Heart left ventricle (tissue), 16 donors: ENCODE results near the gene APOA1. TPM values are rescaled to one million over a fixed set of nuclear protein-coding genes. Genes with fewer than 3 reads are reported as not detected.

ENCODE experiments used
- ATAC-seq, 4 donors: fragments of 200-7000 bp; cut with Tn5 transposase; one replicate each; pipeline ENCODE4 v1.9.1; 2020 to 2022; ENCODE audit warnings: moderate library complexity in 4 of 4, mild to moderate bottlenecking in 3 of 4, moderate number of reproducible peaks in 1 of 4
- DNase-seq, 5 donors: peaks; one replicate each; pipeline ENCODE4 v3.0.0-alpha.2; 2020
- H3K27ac ChIP-seq, 12 donors: fragments of 200-600 bp; sonication (generic) in 4 of 12; one replicate each; pipeline versions ENCODE4 v1.5.0 to v1.8.0; 2016 to 2022; ENCODE audit warnings: mild to moderate bottlenecking in 2 of 12
- H3K27me3 ChIP-seq, 9 donors: fragments of 200-600 bp; sonication (generic) in 2 of 9; one replicate each; pipeline versions ENCODE4 v1.5.1 to v1.8.0; 2016 to 2022; ENCODE audit warnings: mild to moderate bottlenecking in 3 of 9
- H3K36me3 ChIP-seq, 9 donors: fragments of 200-600 bp; sonication (generic) in 2 of 9; one replicate each; pipeline versions ENCODE4 v1.5.0 to v1.8.0; 2018 to 2022; ENCODE audit warnings: mild to moderate bottlenecking in 2 of 9
- H3K4me1 ChIP-seq, 12 donors: fragments of 200-600 bp; sonication (generic) in 4 of 12; one replicate each; pipeline versions ENCODE4 v1.5.0 to v1.8.0; 2016 to 2022; ENCODE audit warnings: mild to moderate bottlenecking in 3 of 12
- H3K4me3 ChIP-seq, 12 donors: fragments of 200-600 bp; sonication (generic) in 4 of 12; one replicate each; pipeline versions ENCODE4 v1.5.0 to v1.8.0; 2017 to 2022; ENCODE audit warnings: mild to moderate bottlenecking in 9 of 12, moderate library complexity in 4 of 12
- H3K9me3 ChIP-seq, 12 donors: fragments of 200-600 bp; sonication (generic) in 4 of 12; one replicate each; pipeline versions ENCODE4 v1.5.0 to v1.8.0; 2016 to 2022; ENCODE audit warnings: mild to moderate bottlenecking in 1 of 12
- CTCF ChIP-seq, 12 donors: fragments of 200-600 bp; sonication (generic) in 4 of 12; IDR thresholded peaks; one replicate each; pipeline versions ENCODE4 v1.5.0 to v1.8.0; 2018 to 2022; ENCODE audit warnings: antibody characterized with exemption in 12 of 12, mild to moderate bottlenecking in 5 of 12
- POLR2A ChIP-seq, 2 donors: fragments of 450-650 bp; IDR thresholded peaks; one replicate each; pipeline ENCODE4 v1.6.1; 2017; ENCODE audit warnings: antibody characterized with exemption in 2 of 2, mild to moderate bottlenecking in 2 of 2, moderate library complexity in 2 of 2
- WGBS, 4 donors: extraction: QIAGEN DNeasy Blood & Tissue Kit in 2 of 4; methylation state at CpG; one replicate each; pipeline versions ENCODE4 v1.1.5 to v1.1.7; 2013 to 2018; 5-methylcytosine and 5-hydroxymethylcytosine counted together
- intact Hi-C, 10 donors: fragments of 100-400 bp; cut with DNase I; formaldehyde crosslinking; loops; one replicate each; pipeline versions ENCODE4 v1.11.1 to v1.14.2; 2022
- polyA plus RNA-seq, 2 donors: library from polyadenylated mRNA; stranded (reverse); fragments of 200-250 nt; gene quantifications; one replicate each; pipeline ENCODE4 v1.2.3, GENCODE V29; 2013
- total RNA-seq, 9 donors: library from RNA; depleted of rRNA in 2 of 9; stranded (reverse); fragments of >200 nt in 2 of 9; fragmentation: NEBNext Ultra II Directional in 3 of 9; extraction: Animal tissue kit (Norgen Biotek cat#: 25700) in 3 of 9; gene quantifications; one replicate each; pipeline versions ENCODE4 v1.1.0 to v1.2.4, GENCODE V29; 2016 to 2023
- donor health status: ischemic (EF 13 %, LVEDD 7.1; RV severe dilation, severe dysfunction).
- donor health status: healthy with polysubstance abuse.
- donor health status: DM: no; HTN: yes; CAD: no.
- donor health status: DM: no; HTN: no; CAD: no.
- donor health status: ischemic (EF 25% LVEDD 6.9; RV normal size, moderate dysfunction).
- donor health status: ischemic (EF 25% LVEDD 5.7; RV mildly dilated, moderate dysfunction).
- donor health status: healthy.
- donor health status: DM: yes; HTN: yes; CAD: no.
- donor health status: ischemic (EF 35%, LVEDD 5.7; RV mildly dilated, moderate dysfunction).
- donor health status: nonischemic (EF 11% LVEDD 7.7; RV severe dilation, severe dysfunction).
- donor health status: DM: yes; HTN: yes; CAD: no.
- donor health status: PGD.
- donor health status: ischemic (EF 29% LVEDD 5.4; RV normal size, mild dysfunction).
- donor health status: nonischemic (EF 23%, LVEDD 6.1; RV moderate dilation, normal function).

The APOA1 gene
- total and polyA plus RNA-seq, 11 donors, result 10.0 to 422 (median 61.4) TPM

- 92 to 96% (median 94%) methylated on average over 2 of the region's 2 CpGs for WGBS, 4 donors
- intact Hi-C loops, result no loop called here
- ATAC-seq, result no peak
- no peak overlapping the region for H3K4me3 ChIP-seq
- no peak for DNase-seq
- H3K27ac ChIP-seq, result no peak overlapping the region
- H3K36me3 ChIP-seq, result no peaks in the 10 kb centered on the region
- H3K27me3 ChIP-seq, result no peaks in the 10 kb centered on the region
- peaks cover 0 to 11% (median 0%) of the 10 kb centered on the region in 12 donors for H3K4me1 ChIP-seq
- TF ChIP-seq POLR2A (IDR thresholded peaks at IDR 0.05) (no peak), CTCF (IDR thresholded peaks at IDR 0.05) (no peak)
- no peaks in the 10 kb centered on the region for H3K9me3 ChIP-seq
Observed at GRCh38 chr11:116800610-116801009, 36.8 kb downstream of the APOA1 start.

GRCh38 chr11:116798368-116798767 is 39.1 kb downstream of the APOA1 start:
- TF ChIP-seq POLR2A (IDR thresholded peaks at IDR 0.05) (no peak), CTCF (IDR thresholded peaks at IDR 0.05) (no peak)
- Histone ChIP-seq H3K27ac (peak overlapping the region in 1 of 12 donors; percentile 4), H3K4me1 (peaks cover 0 to 11% (median 0%) of the 10 kb centered on the region in 12 donors), H3K27me3 (no peaks in the 10 kb centered on the region), H3K36me3 (no peaks in the 10 kb centered on the region), H3K4me3 (no peak overlapping the region), H3K9me3 (no peaks in the 10 kb centered on the region)
- DNase-seq, result no peak
- no peak for ATAC-seq
- 79 to 83% (median 79%) methylated on average over 5 of the region's 5 CpGs for WGBS, 4 donors
- intact Hi-C loops, result loop anchor here in 4 of 10 donors (10.0 kb wide), 2 partner anchors 76 to 426 kb away; no protein-coding TSS in a partner anchor

DNA sequence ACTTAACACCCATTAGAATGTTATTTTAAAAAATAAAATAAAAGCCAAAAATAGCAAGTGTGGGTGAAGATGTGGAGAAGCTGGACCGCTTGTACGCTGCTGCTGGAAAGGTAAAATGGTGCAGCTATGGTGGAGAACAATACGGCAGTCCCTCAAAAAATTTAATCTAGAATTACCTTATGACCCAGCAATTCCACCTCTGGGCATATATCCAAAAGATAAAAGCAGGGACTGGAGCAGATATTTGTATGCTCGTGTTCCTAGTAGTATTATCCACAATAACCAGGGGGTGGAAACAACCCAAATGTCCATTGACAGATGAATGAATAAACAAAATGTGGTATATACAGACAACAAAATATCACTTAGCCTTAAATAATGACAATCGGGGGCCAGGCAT is 39.6 kb downstream of the APOA1 start:
- no peaks in the 10 kb centered on the region for H3K27me3 ChIP-seq
- peaks cover 0 to 11% (median 0%) of the 10 kb centered on the region in 12 donors for H3K4me1 ChIP-seq
- H3K27ac ChIP-seq, result peak overlapping the region in 1 of 12 donors; percentile 4
- no peak for TF ChIP-seq CTCF (IDR thresholded peaks at IDR 0.05)
- TF ChIP-seq POLR2A (IDR thresholded peaks at IDR 0.05), result no peak
- intact Hi-C loops, result loop anchor here in 4 of 10 donors (10.0 kb wide), 2 partner anchors 77 to 427 kb away; no protein-coding TSS in a partner anchor
- peak in 2 of 4 donors; percentile 31 to 63 for ATAC-seq
- no peaks in the 10 kb centered on the region for H3K9me3 ChIP-seq
- whole genome bisulfite sequencing, 4 donors, result 37 to 51% (median 47%) methylated on average over 5 of the region's 5 CpGs
- no peaks in the 10 kb centered on the region for H3K36me3 ChIP-seq
- no peak for DNase-seq
- no peak overlapping the region for H3K4me3 ChIP-seq

DNA sequence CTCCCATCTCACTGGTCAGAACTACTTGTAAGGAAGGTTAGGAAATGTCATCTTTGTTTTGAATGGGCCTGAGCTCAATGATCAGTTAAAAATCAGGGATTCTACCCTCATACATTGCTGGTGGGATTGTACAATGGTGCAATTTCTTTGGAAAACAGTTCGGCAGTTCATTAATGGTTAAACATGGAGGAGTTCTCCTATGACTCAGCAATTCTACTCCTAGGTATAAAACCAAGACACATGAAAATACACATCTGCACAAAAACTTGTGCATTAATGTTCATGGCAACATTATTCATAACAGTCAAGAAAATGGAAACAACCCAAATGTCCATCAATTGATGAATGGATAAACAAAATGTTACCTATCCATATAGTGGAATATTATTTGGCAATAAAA is 40.9 kb downstream of the APOA1 start:
- Histone ChIP-seq H3K27ac (no peak overlapping the region), H3K36me3 (no peaks in the 10 kb centered on the region), H3K27me3 (no peaks in the 10 kb centered on the region), H3K4me1 (peaks cover 0 to 15% (median 2%) of the 10 kb centered on the region in 12 donors), H3K9me3 (no peaks in the 10 kb centered on the region), H3K4me3 (no peak overlapping the region)
- TF ChIP-seq POLR2A (IDR thresholded peaks at IDR 0.05), result no peak
- no peak for TF ChIP-seq CTCF (IDR thresholded peaks at IDR 0.05)
- WGBS, 4 donors, result 87 to 96% (median 92%) methylated on average over 1 of the region's 1 CpG
- ATAC-seq (no peak), DNase-seq (no peak)
- intact Hi-C loops, result loop anchor here in 4 of 10 donors (10.0 kb wide), 2 partner anchors 78 to 428 kb away; no protein-coding TSS in a partner anchor
